ENCODE results near the gene LIG3. TPM values are rescaled to one million over a fixed set of nuclear protein-coding genes. Genes with fewer than 3 reads are reported as not detected.

Gene LIG3
- total and polyA plus RNA-seq, 9 donors = 10.9 to 63.2 (median 44.2) TPM

DNA sequence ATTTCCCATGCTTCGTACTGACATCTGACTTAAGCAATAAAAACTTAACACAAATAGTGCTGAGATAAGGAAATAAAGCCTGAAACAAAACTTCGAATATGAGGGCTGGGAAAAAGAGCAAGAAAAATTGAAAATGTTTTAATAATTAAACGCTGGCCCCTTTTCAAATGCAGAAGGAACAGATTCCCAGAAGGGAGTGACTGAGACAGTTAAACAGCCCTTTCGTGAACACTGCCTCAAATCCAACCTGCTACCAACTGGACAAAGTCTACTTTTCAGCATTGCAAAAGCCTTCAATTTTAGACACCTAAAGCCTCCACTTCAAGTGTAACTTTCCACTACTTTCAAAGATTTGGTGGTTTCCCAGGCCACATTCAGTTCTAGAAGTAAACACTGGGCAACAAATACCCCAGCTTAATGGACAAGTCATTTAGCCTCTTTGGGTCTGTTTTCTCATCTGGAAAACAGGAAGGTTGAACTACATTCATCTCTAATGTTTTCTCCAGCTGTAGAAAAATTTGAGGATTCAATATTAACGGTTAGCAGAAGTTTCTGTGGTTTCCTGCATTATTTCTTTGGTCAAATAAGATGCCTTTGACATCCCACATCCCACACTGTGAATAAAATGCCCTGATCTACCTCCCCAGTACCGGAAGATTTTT is 71.4 kb downstream of the LIG3 start:
- H3K4me1 ChIP-seq (ENCODE audit: insufficient read depth) = no peaks in the 10 kb centered on the region
- no peaks in the 10 kb centered on the region for H3K9me3 ChIP-seq
- H3K36me3 ChIP-seq = no peaks in the 10 kb centered on the region
- H3K27ac ChIP-seq = no peak overlapping the region
- H3K4me3 ChIP-seq = no peak overlapping the region
- 23 to 28% (median 28%) methylated on average over 6 of the region's 6 CpGs for WGBS, 3 donors
- TF ChIP-seq, protein P1, sequence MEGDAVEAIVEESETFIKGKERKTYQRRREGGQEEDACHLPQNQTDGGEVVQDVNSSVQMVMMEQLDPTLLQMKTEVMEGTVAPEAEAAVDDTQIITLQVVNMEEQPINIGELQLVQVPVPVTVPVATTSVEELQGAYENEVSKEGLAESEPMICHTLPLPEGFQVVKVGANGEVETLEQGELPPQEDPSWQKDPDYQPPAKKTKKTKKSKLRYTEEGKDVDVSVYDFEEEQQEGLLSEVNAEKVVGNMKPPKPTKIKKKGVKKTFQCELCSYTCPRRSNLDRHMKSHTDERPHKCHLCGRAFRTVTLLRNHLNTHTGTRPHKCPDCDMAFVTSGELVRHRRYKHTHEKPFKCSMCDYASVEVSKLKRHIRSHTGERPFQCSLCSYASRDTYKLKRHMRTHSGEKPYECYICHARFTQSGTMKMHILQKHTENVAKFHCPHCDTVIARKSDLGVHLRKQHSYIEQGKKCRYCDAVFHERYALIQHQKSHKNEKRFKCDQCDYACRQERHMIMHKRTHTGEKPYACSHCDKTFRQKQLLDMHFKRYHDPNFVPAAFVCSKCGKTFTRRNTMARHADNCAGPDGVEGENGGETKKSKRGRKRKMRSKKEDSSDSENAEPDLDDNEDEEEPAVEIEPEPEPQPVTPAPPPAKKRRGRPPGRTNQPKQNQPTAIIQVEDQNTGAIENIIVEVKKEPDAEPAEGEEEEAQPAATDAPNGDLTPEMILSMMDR (IDR thresholded peaks at IDR 0.05) = no peak
- TF ChIP-seq EP300 (IDR thresholded peaks at IDR 0.05) = no peak
- no peaks in the 10 kb centered on the region for H3K27me3 ChIP-seq
- intact Hi-C loops (cut with DNase I) = no loop called here
- DNase-seq = no peak

- Histone ChIP-seq H3K4me3 (no peak overlapping the region), H3K27ac (no peak overlapping the region), H3K9me3 (no peaks in the 10 kb centered on the region), H3K4me1 (ENCODE audit: insufficient read depth) (no peaks in the 10 kb centered on the region), H3K36me3 (no peaks in the 10 kb centered on the region), H3K27me3 (no peaks in the 10 kb centered on the region)
- intact Hi-C loops (cut with DNase I) = no loop called here
- DNase-seq = no peak
- no peak for TF ChIP-seq EP300 (IDR thresholded peaks at IDR 0.05)
- TF ChIP-seq POLR2A (IDR thresholded peaks at IDR 0.05) = no peak
- TF ChIP-seq, protein P1 (IDR thresholded peaks at IDR 0.05) = no peak
These were observed 71.9 kb downstream of the LIG3 start for GRCh38 chr17:35052241-35052610.

- Histone ChIP-seq H3K27me3 (no peaks in the 10 kb centered on the region), H3K36me3 (no peaks in the 10 kb centered on the region), H3K9me3 (no peaks in the 10 kb centered on the region), H3K4me3 (no peak overlapping the region), H3K27ac (no peak overlapping the region), H3K4me1 (ENCODE audit: insufficient read depth) (no peaks in the 10 kb centered on the region)
- intact Hi-C loops (cut with DNase I) = no loop called here
- TF ChIP-seq, protein P1 (IDR thresholded peaks at IDR 0.05) = no peak
- TF ChIP-seq EP300 (IDR thresholded peaks at IDR 0.05) (no peak), POLR2A (IDR thresholded peaks at IDR 0.05) (no peak)
- DNase-seq = no peak
These were observed 72.5 kb downstream of the LIG3 start for GRCh38 chr17:35052780-35053179.

DNA sequence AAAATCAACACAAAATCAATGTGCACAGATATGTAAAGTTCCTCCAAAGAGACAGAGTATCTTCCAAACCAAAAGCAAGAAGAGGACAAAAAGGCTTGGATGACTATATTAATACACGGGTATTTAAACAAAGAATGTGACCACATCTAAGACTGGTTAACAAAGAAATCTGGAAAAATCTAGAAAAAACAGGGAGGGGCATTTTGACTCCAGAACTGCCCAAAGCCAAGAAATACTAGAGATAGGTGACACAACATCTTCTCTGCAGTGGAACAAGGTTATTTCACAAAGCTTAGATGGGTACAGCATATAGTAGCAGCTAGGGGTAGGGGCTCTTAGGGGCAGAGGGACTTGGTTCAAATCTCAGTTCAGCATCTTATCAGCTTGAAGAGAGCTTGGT is 72.9 kb downstream of the LIG3 start:
- TF ChIP-seq POLR2A (IDR thresholded peaks at IDR 0.05) (no peak), EP300 (IDR thresholded peaks at IDR 0.05) (no peak)
- TF ChIP-seq, protein P1 (IDR thresholded peaks at IDR 0.05) = no peak
- no peak for DNase-seq
- WGBS, 3 donors = 95 to 97% (median 95%) methylated on average over 1 of the region's 1 CpG
- H3K4me3 ChIP-seq = no peak overlapping the region
- H3K27me3 ChIP-seq = no peaks in the 10 kb centered on the region
- H3K27ac ChIP-seq = no peak overlapping the region
- no peaks in the 10 kb centered on the region for H3K4me1 ChIP-seq (ENCODE audit: insufficient read depth)
- intact Hi-C loops (cut with DNase I) = no loop called here
- H3K36me3 ChIP-seq = no peaks in the 10 kb centered on the region
- no peaks in the 10 kb centered on the region for H3K9me3 ChIP-seq
